ENCODE results near the gene BRI3BP.
"Not testable (repeated sequence)": the region's sequence is repeated elsewhere in the genome, so short reads cannot be mapped to it uniquely, and the experiment has no call there.

The BRI3BP gene

DNA sequence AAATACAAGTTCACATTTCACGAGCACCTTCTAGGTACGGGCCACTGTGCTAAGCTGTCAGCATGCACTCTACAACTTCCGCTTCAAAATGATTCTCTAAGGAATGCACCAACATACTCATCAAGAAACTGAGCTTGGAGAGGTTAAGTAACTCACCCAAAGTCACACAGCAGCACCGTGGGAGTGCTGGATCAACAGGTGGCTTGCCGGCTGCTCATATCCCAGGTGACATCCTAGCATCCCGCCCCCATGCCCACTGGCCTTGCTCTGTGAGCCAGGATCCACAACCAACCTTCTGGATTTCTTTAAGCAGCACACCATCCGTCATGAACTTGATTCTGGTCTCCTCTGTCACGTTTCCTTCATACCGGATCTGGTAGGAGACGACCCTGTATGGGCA, 21.2 kb upstream of the BRI3BP start:
- no peak for DNase-seq (ENCODE audit: low read depth)

DNA sequence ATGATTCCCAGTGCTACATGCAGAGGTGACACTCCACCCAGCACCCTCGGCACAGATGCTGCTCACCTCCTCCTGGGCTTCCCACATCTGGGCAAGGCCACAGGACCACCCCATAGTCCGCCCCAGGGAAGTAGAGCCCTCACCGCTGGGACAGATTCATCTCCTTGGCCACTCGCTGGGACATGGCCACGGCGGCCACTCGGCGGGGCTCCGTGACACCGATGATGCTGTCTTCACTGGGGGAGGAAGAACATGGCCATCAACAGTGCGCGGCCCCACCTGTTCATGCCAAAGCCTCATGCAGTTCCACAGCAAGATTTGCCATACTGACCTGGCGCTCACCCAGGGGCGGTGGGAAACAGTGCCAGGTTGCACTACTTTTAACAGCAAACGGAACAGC, 18.2 kb upstream of the BRI3BP start:
- DNase-seq (ENCODE audit: low read depth) = no peak

DNA sequence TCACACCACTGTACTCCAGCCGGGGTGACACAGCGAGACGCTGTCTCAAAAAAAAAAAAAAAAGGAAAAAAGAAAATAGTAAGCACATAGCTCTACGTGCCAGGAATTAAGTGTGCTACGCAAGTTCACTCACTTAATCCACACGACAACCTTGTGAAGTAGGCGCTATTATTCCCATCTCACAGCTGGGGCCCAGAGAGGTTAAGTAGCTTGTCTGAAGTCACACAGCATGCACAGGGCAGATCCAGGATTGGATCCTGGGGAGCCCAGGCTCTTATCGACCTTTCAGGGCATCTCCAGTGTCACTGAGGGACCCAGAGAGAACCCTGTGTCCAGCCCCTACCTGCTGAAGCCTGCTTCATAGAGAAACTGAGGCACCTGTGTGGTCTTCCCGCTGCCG, 16.4 kb upstream of the BRI3BP start:
- DNase-seq (ENCODE audit: low read depth) = no peak

DNA sequence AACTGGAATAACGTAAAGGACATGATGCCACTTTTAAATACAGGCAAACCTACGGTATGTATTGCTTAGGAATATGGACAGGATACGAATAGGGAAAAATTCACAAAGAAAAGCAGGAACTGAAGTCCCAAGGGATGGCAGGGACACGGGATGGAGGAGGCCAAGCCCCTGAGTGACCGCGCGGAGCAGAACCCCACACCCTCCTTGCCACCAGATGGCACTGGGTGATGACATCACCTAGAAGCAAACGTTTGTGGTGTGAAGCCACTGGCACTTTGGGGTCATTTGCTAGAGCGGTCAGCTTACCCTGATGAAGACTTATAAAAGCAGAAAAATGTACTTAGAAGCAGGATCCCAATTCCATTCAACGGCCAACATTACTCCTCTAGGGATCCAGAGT, 13.9 kb upstream of the BRI3BP start:
- no peak for DNase-seq (ENCODE audit: low read depth)

DNA sequence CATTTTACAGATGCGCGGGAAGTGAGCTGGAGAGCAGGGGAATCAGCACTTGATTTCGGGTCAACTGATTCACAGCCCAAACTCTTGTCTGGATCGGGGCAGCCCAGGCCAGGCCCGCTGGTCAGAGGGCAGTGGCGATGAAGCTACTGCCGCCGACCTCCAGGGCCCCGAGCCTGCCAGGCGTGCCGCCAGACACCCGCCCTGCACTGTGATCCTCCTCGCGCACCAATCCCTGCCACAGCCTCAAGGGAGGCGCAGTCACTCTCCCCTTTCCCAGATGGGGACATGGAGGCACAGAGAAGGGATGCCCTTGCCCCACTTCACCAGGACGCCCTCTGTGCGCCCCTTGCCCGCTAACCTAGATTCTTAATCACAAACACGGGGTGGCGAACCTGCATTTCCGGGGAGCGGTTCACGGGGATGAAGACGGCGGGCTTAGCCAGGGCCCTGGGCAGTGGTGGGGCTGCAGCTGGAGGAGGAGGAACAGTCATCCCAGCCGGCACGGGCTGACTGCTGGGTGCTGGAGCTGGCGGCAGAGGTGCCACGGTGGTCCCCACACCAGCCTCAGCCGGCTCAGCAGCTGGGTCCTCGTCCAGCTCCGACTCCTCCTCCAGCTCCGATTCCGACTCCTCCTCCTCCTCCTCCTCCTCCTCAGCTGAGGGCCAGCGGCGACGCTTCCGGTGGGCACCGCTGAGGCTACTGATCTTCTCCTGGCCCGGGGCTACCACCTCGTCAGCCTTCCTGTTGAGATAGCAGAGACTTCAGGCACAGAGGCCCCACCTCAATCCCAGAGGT, 13.2 kb upstream of the BRI3BP start:
- DNase-seq (ENCODE audit: low read depth) = no peak

DNA sequence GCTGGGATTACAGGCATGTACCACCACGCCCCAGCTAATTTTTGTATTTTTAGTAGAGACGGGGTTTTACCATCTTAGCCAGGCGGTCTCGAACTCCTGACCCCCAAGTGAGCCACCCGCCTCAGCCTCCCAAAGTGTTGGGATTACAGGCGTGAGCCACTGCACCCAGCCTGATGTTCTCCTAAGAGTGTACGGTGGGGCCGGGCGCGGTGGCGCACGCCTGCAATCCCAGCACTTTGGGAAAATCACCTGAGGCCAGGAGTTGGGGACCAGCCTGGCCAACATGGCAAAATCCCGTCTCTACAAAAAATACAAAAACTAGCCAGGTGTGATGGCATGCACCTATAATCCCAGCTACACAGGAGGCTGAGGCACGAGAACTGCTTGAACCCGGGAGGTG, 6.6 kb upstream of the BRI3BP start:
- DNase-seq (ENCODE audit: low read depth) = not testable (repeated sequence)

DNA sequence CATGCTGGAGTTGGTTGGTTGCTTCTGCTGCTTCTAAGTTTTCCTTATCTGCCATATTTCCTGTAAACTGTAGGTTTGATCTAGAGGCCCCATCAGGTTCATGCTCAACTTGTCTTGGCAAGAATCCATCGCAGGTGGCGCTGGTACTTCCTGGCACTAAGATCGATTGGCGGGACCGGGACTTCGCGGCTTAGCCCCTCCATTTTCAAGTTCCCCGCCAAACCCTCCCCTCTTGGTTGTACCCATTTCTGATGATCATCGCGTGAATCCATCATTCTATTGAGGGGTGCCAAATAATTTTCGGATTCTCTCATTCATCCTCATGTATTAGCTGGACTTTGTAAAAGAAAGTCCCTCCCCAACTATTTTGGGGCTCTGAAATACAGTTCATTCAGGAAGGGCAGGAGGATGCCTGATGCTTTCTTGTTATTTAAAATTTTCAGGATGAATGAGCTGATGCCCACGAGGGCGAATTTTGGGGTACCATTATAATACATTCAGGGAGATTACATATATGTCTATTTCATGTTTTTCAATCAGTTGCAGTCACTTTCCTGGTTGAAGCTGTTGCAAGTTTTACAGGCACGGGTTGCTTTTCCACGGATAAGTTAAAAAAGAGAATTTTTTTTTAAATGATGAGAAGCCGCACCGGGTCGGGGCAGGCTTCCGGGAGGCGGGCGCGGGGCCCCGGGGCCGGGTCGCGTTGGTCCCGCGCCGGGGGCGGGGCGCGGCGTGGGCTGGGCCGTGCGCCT, 395 bp upstream of the BRI3BP start:
- peak; percentile 82 for DNase-seq (ENCODE audit: low read depth)

DNA sequence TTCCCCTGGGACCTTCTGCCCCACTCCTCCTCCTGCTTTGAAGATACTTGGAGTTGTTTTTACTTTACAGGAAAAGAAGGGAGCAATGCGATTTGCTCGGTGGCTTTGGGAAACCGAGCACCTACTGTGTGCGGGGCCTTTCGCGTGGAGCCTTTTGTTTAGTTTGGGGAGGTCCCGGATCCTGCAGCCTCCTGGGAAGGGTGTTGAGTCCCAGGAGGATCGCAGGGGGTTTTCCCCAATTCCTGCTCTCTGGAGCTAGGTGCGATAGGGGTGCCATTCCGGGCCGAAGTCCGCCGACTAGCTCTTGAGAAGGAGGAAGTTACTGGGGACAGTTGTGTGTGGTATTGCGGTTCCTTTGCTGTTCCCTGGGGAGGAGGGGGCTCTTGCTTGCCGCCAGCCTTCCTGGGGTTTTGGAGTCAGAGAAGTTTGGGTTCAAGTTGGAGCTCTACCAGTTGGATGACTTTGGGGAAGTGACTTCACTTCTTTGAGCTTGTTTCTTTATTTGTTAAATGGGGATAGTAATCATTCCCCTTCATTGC, 1.1 kb downstream of the BRI3BP start:
- no peak for DNase-seq (ENCODE audit: low read depth)

DNA sequence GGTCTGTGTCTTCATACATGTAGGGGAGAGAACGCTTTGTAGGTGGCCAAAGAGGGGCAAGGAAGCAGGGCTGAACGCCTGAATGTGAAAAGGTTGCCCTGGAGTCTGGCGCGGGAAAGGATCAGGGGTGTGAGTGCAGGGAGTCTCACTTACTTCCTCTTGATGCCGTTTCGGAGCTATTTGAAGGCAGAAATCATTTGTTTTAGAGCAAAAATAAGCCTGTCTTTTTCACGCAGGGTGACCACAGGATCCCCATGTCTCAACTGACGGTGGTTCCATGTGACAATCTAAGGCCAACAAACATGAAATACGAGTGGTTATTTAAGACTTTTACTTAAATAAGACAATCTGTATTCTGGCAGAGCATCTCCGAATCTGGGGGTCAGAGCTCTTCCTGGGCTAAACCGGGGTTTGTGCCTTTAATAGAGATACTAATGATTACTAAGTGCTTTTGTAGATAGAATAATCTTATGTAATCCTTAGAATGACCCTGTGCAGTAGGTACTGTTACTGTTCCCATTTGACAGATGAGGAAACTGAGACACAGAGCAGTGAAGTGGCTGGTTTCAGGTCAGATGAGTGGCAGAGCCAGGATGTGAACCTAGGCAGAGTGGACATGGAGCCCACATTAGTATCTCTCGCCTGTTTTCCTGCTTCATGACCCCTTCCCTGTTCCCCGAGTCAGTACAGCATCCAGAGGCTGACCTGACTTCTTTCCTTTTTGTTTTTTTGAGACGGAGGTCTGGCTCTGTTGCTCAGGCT, 1.9 kb downstream of the BRI3BP start:
- no peak for DNase-seq (ENCODE audit: low read depth)

DNA sequence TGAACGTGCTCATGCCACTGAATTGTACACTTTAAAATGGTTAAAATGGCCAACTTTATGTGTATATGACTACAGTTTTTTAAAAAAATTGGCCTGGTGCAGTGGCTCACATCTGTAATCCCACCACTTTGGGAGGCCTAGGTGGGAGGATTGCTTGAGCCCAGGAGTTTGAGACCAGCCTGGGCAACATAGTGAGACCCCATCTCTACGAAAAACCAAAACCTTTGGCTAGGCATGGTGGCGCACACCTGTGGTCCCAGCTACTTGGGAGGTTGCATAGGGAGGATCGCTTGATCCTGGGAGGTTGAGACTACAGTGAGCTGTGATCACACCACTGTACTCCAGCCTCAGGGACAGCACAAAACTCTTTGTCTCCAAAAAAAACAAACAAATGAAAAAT, 5.3 kb downstream of the BRI3BP start:
- no peak for DNase-seq (ENCODE audit: low read depth)

DNA sequence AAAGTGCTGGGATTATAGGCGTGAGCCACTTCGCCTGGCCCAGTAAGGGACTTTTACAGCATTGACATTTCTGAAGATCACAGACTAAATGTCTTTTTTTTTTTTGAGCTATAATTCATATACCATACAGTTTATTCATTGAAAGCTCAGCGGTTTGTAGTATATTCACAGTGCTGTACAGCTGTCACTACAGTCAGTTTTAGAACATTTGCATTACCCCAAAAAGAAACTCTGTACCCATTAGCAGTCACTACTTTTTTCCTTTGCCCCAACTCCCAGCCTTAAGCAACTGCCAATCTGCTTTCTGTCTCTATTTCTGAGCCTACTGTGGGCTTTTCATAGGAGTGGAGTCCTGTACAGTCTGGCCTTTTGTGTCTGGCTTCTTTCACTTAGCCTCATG, 8.2 kb downstream of the BRI3BP start:
- no peak for DNase-seq (ENCODE audit: low read depth)

DNA sequence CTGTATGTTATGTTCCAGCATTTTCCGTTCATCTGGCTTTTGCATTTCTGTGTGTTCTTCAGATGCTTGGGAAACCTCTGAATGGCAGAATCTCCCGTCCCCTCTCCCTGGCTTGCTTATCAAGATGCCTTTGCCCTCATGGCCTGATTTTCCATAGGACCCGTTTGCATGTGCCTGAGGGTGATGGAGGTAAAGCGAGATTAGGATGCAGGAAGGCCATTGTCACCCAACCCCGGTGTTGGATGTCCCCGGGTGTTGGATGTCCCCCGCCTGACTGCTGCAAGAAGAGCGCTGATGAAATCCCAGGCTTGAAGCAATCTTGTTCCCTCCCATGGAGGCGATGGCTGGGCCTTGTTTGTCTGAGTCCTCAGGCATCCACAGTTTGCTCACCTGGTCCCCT, 9.6 kb downstream of the BRI3BP start:
- no peak for DNase-seq (ENCODE audit: low read depth)

DNA sequence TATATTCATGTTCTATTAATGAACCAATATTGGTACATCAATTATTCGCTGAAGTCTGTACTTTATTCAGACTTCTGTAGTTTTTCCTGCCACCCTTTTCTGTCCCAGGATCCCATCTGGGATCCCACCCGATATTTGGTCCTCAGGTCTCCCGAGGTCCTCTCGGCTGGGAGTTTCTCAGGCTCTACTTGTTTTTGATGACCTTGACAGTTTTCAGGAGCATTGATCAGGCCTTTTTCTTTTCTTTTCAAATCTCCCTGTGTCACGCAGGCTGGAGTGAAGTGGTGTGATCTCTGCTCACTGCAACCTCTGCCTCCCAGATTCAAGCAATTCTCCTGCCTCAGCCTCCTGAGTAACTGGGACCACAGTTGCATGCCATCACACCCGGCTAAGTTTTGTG, 11.2 kb downstream of the BRI3BP start:
- DNase-seq (ENCODE audit: low read depth) = no peak

DNA sequence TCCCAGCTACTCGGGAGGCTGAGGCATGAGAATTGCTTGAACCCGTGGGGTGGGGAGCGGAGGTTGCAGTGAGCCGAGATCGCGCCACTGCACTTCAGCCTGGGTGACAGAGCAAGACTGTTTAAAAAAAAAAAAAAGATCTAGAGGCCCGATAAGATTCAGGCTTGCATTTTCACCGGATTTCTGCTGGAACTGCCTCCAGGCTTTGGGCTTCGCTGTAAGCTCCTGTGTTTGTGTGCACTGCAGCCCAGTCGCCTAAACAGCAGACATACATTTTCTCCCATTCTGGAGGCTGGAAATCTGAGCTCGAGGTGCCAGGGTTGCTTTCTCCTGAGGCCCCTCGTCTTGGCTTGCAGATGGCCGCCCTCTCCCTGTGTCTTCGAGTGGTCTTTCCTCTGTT, 12.2 kb downstream of the BRI3BP start:
- no peak for DNase-seq (ENCODE audit: low read depth)

DNA sequence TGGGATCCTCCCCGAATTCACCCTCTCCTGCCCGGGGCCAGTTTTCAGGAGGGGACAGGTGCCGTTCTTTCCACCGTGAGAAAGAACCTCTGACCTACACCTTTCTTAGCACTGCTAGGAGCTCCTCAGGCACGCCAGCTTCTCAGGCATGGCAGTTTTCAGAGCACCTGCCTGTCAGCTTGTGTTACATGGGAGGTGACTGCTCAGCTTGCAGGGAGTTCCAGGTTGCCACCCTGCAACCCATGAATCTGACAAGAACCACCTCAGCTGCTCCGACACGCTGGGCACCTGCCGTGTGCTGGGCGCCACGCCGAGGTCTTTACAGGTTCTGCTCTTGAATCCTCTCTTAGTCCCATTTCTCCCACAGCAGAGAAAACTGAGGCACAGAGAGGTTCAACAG, 12.9 kb downstream of the BRI3BP start:
- DNase-seq (ENCODE audit: low read depth) = no peak

DNA sequence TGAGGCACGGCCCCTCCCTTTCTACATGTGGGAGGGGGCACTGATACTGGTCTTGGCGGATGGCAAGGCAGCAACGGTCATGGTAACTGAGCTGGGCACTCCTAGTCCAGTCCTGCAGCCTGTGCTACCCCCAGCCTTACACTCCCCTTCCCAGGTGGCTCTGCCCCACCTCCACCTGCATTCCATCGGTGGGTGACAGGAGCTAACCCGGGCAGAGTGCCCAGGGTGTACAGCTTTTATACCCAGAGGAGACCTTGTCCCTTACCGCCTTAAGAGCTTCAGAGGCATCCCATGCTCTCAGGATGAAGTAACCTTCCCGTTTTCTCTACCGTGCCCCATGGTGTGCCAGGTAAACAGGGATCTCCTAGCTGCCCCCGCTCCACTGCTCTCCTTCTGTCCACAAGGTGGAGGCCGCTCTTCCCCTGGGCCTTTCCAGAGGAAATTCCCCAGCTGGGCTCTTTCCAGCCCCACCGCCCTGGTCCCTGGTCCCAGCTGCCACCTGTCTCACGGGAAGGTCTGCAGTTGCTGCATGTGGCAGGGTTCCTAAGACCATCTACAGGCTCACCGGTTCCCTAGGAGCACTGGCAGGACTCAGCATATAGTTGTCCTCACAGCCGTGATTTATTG, 20.5 kb downstream of the BRI3BP start:
- DNase-seq (ENCODE audit: low read depth) = no peak

DNA sequence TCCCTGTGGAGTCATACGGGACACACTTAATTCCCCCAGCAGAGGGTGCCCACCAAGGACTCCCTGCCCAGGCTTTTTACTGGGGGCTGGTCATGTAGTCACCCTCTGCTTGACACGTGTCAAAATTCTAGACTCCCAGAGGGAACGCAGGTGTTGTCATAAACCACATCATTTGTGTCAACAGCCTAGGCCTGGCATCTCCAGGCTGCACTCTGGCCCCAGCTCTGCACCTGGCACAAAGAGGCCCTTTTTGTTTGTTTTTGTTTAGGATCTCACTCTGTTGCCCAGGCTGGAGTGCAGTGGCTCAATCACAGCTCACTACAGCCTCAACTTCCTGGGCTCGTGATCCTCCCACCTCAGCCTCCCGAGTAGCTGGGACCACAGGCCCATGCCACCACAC, 21.1 kb downstream of the BRI3BP start:
- no peak for DNase-seq (ENCODE audit: low read depth)

DNA sequence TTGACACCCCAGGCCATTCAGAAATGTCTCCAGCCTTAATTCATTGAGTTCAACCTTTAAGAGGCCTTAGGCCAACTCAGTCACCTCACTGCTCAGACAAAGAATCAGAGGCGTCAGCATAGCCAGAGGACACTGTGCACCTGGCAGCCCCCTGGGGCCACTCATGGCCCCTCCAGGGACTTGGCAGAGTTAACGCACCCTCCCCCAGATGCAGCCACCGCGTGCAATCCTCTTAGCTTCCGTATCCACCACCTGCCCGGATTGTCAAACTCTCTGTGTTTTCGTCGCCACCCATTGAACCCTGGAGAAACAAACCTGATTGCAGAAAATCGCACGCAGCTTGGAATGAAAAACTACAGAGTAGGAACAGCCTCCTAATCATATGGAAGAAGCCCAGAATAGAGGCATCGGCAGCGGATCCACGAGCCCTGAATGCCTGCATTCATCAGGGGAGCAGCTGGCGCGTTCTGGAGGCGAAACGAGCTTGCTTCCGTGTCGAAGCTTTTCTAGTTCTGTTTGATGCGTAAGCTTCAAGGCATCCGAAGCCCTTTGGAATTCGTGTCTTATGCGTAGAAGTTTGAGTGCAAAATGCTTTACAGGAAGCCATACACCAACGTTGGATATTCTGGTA, 22.4 kb downstream of the BRI3BP start:
- DNase-seq (ENCODE audit: low read depth) = no peak

DNA sequence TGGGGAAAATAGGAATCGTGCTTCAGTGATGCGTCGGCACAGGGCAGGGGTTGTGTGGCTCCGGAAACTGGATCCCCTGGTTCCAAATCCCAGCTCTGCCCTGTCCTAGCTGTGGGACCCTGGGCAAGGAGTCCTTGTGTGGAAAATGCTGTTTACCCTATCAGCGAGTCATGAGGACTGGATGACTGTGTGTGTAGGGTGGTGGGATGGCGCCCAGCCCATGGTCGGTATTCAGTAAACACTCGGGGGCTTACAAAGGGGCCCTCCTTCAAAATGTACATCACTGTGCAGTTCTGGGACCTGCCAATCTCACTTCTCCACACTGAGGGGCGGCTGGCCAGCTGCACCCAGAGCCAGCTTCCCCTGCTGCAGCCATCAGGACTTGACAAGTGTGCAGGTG, 24.4 kb downstream of the BRI3BP start:
- DNase-seq (ENCODE audit: low read depth) = no peak

DNA sequence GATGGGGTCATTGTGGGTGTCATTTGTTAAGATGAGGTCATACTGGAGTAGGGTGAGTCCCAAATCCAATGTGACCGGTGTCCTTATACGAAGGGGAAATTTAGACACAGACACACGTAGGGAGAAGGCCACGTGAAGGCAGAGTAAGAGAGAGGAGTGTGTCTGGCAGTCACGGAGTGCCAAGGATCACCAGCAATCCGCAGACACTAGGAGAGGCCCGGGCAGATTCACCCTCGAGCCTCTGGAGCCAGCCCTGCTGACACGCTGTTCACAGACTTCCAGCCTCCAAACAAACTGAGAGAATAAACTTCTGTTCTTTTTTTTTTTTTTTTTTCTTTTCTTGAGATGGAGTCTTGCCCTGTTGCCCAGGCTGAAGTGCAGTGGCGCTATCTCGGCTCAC, 24.9 kb downstream of the BRI3BP start:
- DNase-seq (ENCODE audit: low read depth) = no peak

DNA sequence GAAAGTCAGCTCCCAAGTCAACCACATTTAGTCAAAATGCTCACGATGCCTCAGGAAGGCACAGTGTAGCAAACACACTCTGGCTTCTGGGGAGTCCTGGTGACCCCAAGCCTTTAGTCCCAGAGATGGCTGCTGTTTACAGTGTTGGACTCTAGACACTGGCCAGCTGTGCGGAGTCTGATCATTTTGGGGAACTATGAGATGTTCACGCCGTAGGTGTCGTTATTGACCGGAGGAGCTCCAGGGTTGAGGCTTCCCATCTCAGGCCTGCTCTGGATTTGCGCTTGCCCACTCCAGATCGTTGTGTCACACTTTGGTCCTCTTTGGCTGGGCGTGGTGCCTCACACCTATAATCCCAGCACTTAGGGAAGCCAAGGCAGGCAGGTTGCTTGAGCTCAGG, 27.7 kb downstream of the BRI3BP start:
- DNase-seq (ENCODE audit: low read depth) = no peak

DNA sequence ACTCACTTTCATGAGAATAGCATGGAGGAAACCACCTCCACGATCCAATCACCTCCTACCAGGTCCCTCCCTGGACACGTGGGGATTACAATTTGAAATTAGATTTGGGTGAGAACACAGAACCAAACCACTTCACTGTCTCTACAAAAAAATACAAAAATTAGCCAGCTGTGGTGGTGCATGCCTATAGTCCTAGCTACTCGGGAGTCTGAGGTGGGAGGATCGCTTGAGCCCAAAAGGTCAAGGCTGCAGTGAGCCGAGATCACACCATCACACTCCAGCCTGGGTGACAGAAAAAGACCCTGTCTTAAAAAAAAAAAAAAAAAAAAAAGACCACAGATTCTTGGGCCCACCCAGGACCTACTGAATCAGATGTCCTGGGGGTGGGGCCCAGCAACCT, 28.3 kb downstream of the BRI3BP start:
- no peak for DNase-seq (ENCODE audit: low read depth)
